ENCODE data around the gene ADAT3. TPM values are rescaled to one million over a fixed set of nuclear protein-coding genes. Genes with fewer than 3 reads are reported as not detected.
A peak's percentile ranks its signal among the peaks of the same experiment; 100 is the strongest.
"Not testable (repeated sequence)": the region's sequence is repeated elsewhere in the genome, so short reads cannot be mapped to it uniquely, and the experiment has no call there.

ADAT3 gene
- total RNA-seq, 2 experiments from 2014 or later: 13.3 to 15.5 TPM

GRCh38 chr19:1872807-1873523 lies 32.2 kb upstream of the ADAT3 start:
- H3K27ac Mint-ChIP-seq: no peak overlapping the region
- H3K27me3 Mint-ChIP-seq: no peaks in the 10 kb centered on the region
- POLR2A ChIA-PET: interaction anchor here (1.5 to 4.2 kb wide), 2 partner anchors 12 to 25 kb away, joined by 5 to 47 read pairs; partner anchors contain the start of gene ABHD17A
- CTCF ChIA-PET: interaction anchor here (0.8 kb wide), 1 partner anchor 8 kb away, joined by 3 read pairs; no protein-coding TSS in a partner anchor
- H3K4me1 Mint-ChIP-seq: peaks cover 40% of the 10 kb centered on the region
- H3K4me3 Mint-ChIP-seq: peak overlapping the region; percentile 13
- H3K36me3 Mint-ChIP-seq (ENCODE audit: low read depth): peaks cover 36% of the 10 kb centered on the region
- H3K9me3 Mint-ChIP-seq: no peaks in the 10 kb centered on the region
- DNase-seq: no peak

- ChIA-PET CTCF (interaction anchor here (0.8 to 3.3 kb wide), 4 partner anchors 8 to 23 kb away, joined by 3 to 39 read pairs (median 5); no protein-coding TSS in a partner anchor), POLR2A (interaction anchor here (1.6 to 4.2 kb wide), 4 partner anchors 9 to 23 kb away, joined by 8 to 74 read pairs (median 28); partner anchors contain the start of gene ABHD17A)
- H3K4me3 Mint-ChIP-seq: peak overlapping the region; percentile 99
- H3K36me3 Mint-ChIP-seq (ENCODE audit: low read depth): peaks cover 41% of the 10 kb centered on the region
- no peaks in the 10 kb centered on the region for H3K27me3 Mint-ChIP-seq
- H3K27ac Mint-ChIP-seq: peak overlapping the region; percentile 99
- peaks cover 36% of the 10 kb centered on the region for H3K4me1 Mint-ChIP-seq
- no peak for DNase-seq
- H3K9me3 Mint-ChIP-seq: no peaks in the 10 kb centered on the region
These were observed 31.4 kb upstream of the ADAT3 start for GRCh38 chr19:1873524-1874473.

- CTCF ChIA-PET: interaction anchor here (1.4 to 3.3 kb wide), 3 partner anchors 9 to 23 kb away, joined by 3 to 39 read pairs (median 7); no protein-coding TSS in a partner anchor
- POLR2A ChIA-PET: interaction anchor here (0.6 to 4.2 kb wide), 15 partner anchors 8 to 277 kb away, joined by 3 to 74 read pairs (median 7); partner anchors contain the start of genes ABHD17A and AP3D1
- Mint-ChIP-seq H3K9me3 (no peaks in the 10 kb centered on the region), H3K4me3 (peak overlapping the region; percentile 99), H3K4me1 (peaks cover 29% of the 10 kb centered on the region), H3K36me3 (ENCODE audit: low read depth) (peaks cover 41% of the 10 kb centered on the region), H3K27ac (peak overlapping the region; percentile 99), H3K27me3 (no peaks in the 10 kb centered on the region)
- DNase-seq: no peak
These were observed 30.5 kb upstream of the ADAT3 start for GRCh38 chr19:1874554-1875185.

GRCh38 chr19:1875265-1875645 lies 29.9 kb upstream of the ADAT3 start:
- Mint-ChIP-seq H3K4me3 (peak overlapping the region; percentile 99), H3K27ac (peak overlapping the region; percentile 99), H3K4me1 (peaks cover 28% of the 10 kb centered on the region), H3K36me3 (ENCODE audit: low read depth) (peaks cover 39% of the 10 kb centered on the region)
- H3K9me3 Mint-ChIP-seq, H3K27me3 Mint-ChIP-seq, DNase-seq: not testable (repeated sequence)
- ChIA-PET CTCF (interaction anchor here (1.4 to 3.3 kb wide), 3 partner anchors 10 to 22 kb away, joined by 3 to 39 read pairs (median 7); no protein-coding TSS in a partner anchor), POLR2A (interaction anchor here (0.6 to 4.2 kb wide), 15 partner anchors 9 to 276 kb away, joined by 3 to 74 read pairs (median 7); partner anchors contain the start of genes ABHD17A and AP3D1)

GRCh38 chr19:1875646-1876495 lies 29.3 kb upstream of the ADAT3 start:
- POLR2A ChIA-PET: interaction anchor here (0.6 to 4.2 kb wide), 20 partner anchors 9 to 276 kb away, joined by 3 to 74 read pairs (median 4); partner anchors contain the start of genes ABHD17A and AP3D1
- Mint-ChIP-seq H3K9me3 (no peaks in the 10 kb centered on the region), H3K27ac (peak overlapping the region; percentile 99), H3K4me1 (peaks cover 28% of the 10 kb centered on the region), H3K36me3 (ENCODE audit: low read depth) (peaks cover 35% of the 10 kb centered on the region), H3K4me3 (peak overlapping the region; percentile 99), H3K27me3 (no peaks in the 10 kb centered on the region)
- CTCF ChIA-PET: interaction anchor here (0.6 to 3.3 kb wide), 6 partner anchors 11 to 222 kb away, joined by 3 to 39 read pairs (median 6); no protein-coding TSS in a partner anchor
- peak; percentile 92 for DNase-seq

GRCh38 chr19:1876496-1877279 lies 28.5 kb upstream of the ADAT3 start:
- Mint-ChIP-seq H3K4me3 (peak overlapping the region; percentile 99), H3K36me3 (ENCODE audit: low read depth) (peaks cover 37% of the 10 kb centered on the region), H3K4me1 (peaks cover 30% of the 10 kb centered on the region), H3K27ac (peak overlapping the region; percentile 99)
- DNase-seq, H3K9me3 Mint-ChIP-seq, H3K27me3 Mint-ChIP-seq: not testable (repeated sequence)
- POLR2A ChIA-PET: interaction anchor here (0.8 to 4.2 kb wide), 9 partner anchors 9 to 218 kb away, joined by 3 to 74 read pairs (median 8); partner anchors contain the start of gene ABHD17A
- CTCF ChIA-PET: interaction anchor here (0.6 to 3.3 kb wide), 6 partner anchors 11 to 223 kb away, joined by 3 to 39 read pairs (median 5); no protein-coding TSS in a partner anchor

GRCh38 chr19:1877280-1877660 lies 27.9 kb upstream of the ADAT3 start:
- not testable (repeated sequence) for H3K4me3 Mint-ChIP-seq, H3K9me3 Mint-ChIP-seq, H3K27ac Mint-ChIP-seq, H3K27me3 Mint-ChIP-seq, DNase-seq
- CTCF ChIA-PET: interaction anchor here (0.7 to 3.3 kb wide), 3 partner anchors 12 to 20 kb away, joined by 6 to 39 read pairs (median 18); no protein-coding TSS in a partner anchor
- peaks cover 35% of the 10 kb centered on the region for H3K4me1 Mint-ChIP-seq
- peaks cover 41% of the 10 kb centered on the region for H3K36me3 Mint-ChIP-seq (ENCODE audit: low read depth)
- POLR2A ChIA-PET: interaction anchor here (1.7 to 4.2 kb wide), 3 partner anchors 8 to 20 kb away, joined by 11 to 47 read pairs (median 12); partner anchors contain the start of gene ABHD17A

GRCh38 chr19:1878583-1878982 lies 26.6 kb upstream of the ADAT3 start:
- DNase-seq, H3K27me3 Mint-ChIP-seq, POLR2A ChIA-PET, CTCF ChIA-PET, H3K9me3 Mint-ChIP-seq, H3K4me3 Mint-ChIP-seq, H3K27ac Mint-ChIP-seq: not testable (repeated sequence)
- Mint-ChIP-seq H3K36me3 (ENCODE audit: low read depth) (peaks cover 48% of the 10 kb centered on the region), H3K4me1 (peaks cover 43% of the 10 kb centered on the region)

- H3K4me3 Mint-ChIP-seq, H3K9me3 Mint-ChIP-seq, CTCF ChIA-PET, H3K27me3 Mint-ChIP-seq, POLR2A ChIA-PET, DNase-seq: not testable (repeated sequence)
- peaks cover 47% of the 10 kb centered on the region for H3K36me3 Mint-ChIP-seq (ENCODE audit: low read depth)
- peak overlapping the region; percentile 35 for H3K27ac Mint-ChIP-seq
- peaks cover 35% of the 10 kb centered on the region for H3K4me1 Mint-ChIP-seq
These were observed 25.2 kb upstream of the ADAT3 start for GRCh38 chr19:1879982-1880381.

GRCh38 chr19:1880611-1881392 lies 24.4 kb upstream of the ADAT3 start:
- POLR2A ChIA-PET: interaction anchor here (3.0 to 5.6 kb wide), 2 partner anchors 16 to 25 kb away, joined by 10 to 111 read pairs; no protein-coding TSS in a partner anchor
- Mint-ChIP-seq H3K36me3 (ENCODE audit: low read depth) (peaks cover 40% of the 10 kb centered on the region), H3K4me1 (peaks cover 39% of the 10 kb centered on the region), H3K4me3 (peak overlapping the region; percentile 41), H3K27me3 (no peaks in the 10 kb centered on the region), H3K9me3 (no peaks in the 10 kb centered on the region), H3K27ac (no peak overlapping the region)
- CTCF ChIA-PET: no interaction called here
- DNase-seq: no peak
